GM18498 (cell line): ENCODE data around the gene ZNF98.

Source experiments
- ATAC-seq: cut with Tn5 transposase; IDR thresholded peaks from one replicate; pipeline ENCODE4 v1.9.1; 2021; ENCODE audit warnings: mild to moderate bottlenecking, moderate library complexity; ENCODE audit not compliant: unreplicated experiment

Gene ZNF98

DNA sequence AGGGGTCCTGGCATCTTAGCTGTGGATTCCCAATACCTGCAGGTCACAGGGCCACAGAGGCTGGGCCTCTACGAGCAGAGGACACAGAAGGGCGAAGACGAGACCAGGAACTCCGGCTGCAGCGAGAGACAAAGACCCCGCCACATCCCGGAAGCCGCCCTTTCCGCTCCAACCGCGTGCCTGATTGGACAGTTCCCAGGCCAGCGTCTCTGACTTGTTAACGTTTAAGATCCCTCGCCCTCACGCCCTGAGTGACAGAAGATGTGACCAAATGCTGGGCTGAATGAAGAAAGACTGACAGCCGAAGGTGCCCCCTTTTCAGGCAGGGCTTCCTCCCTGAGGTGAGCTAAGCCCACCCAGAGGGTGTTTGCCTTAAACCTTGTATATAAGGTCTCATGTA is at the start of gene ZNF98:
ZNF98 (minus strand) TSS at position 136 of the 400 bp plus-strand sequence; CDS start at position 14, 122 bp downstream.
- ATAC-seq: no peak

DNA sequence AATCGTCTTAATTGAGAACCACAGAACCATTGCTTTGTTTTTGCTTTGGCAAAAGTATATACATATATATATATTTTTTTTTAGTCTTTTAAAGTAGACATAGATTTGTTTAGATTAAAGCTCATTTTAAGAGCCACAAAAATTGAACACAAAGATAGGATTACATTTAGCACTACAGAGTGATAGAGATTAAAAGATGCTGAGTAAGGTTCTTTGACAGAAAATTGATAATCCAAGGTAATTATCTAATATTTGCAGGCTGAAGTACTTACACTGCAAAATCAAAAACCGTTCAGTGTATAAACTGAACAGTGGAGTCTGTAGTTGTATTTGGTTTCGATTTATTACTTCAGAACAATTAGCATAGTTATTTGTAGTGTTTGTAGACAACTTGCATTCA is 24.5 kb upstream of the ZNF98 start:
- ATAC-seq: no peak

- no peak for ATAC-seq
Measured at GRCh38 chr19:22438011-22438410, 15.9 kb upstream of the ZNF98 start.

GRCh38 chr19:22427960-22428913 is 6.1 kb upstream of the ZNF98 start:
- ATAC-seq: no peak

DNA sequence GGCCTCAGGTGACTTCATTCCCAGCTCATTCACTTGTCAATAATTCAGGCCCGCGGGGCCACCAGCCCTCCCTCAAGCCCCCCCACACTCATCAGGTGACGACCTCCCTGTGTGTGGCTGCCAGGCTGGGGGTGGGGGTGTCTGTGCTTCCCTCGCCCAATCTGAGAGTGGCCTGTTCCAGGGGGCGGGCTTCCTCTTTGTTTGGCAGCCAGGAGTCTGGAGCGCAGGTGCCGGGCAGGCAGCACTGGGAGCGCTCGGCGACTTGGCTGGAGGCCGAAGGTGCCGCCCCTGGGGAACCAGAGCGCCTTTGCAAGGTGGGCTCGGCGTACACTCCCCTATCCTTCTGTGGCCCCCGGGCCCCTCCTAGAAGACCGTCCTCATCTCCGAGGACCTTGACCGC is 5.4 kb upstream of the ZNF98 start:
- no peak for ATAC-seq

GRCh38 chr19:22426901-22427300 is 4.8 kb upstream of the ZNF98 start:
- ATAC-seq: no peak

- ATAC-seq: no peak
Measured at GRCh38 chr19:22421797-22422196, 349 bp downstream of the ZNF98 start.

DNA sequence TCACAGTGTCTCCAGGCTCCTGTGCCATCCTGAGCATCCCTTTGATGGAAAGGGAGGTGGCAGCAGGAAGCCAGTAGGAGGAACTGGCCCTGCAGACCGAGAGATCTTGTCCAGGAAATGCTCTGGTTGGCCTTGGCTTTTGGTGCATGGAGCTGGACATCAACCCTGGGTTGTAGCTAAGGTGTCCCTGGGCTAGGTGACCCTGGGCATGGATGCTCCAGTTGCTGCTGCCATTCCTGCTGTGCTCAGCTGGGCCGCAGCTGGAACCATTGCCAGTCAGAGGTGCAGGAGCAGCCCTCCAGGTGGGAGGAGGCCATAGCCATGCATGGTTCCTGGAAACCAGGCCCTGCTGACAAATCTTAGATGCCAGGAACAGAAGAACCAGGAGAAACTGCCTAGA is 67.5 kb downstream of the ZNF98 start:
- ATAC-seq: no peak
